HG02981 (cell line): ENCODE data around the gene PPP4R3B.

Source experiments
- ATAC-seq: cut with Tn5 transposase; IDR thresholded peaks from one replicate; pipeline ENCODE4 v1.9.1; 2021; ENCODE audit warnings: mild to moderate bottlenecking, moderate library complexity; ENCODE audit not compliant: unreplicated experiment

Gene PPP4R3B

GRCh38 chr2:55519938-55520885 lies 97.2 kb downstream of the PPP4R3B start:
- ATAC-seq, result peak; percentile 5

- peak; percentile 8 for ATAC-seq
These were observed 98.6 kb downstream of the PPP4R3B start for GRCh38 chr2:55518841-55519165.

GRCh38 chr2:55511508-55512124 lies 105.8 kb downstream of the PPP4R3B start:
- no peak for ATAC-seq

- no peak for ATAC-seq
These were observed 114.8 kb downstream of the PPP4R3B start for GRCh38 chr2:55502590-55503141.

- ATAC-seq, result no peak
These were observed 117.4 kb downstream of the PPP4R3B start for GRCh38 chr2:55500025-55500424.

- no peak for ATAC-seq
These were observed 118.8 kb downstream of the PPP4R3B start for GRCh38 chr2:55498582-55498981.
